Measurements from ENCODE around the gene FKBP1B.

The FKBP1B gene

GRCh38 chr2:24046930-24047702 is 2.4 kb upstream of the FKBP1B start, which contains the start of gene WDCP (continued):
- TF ChIP-seq ZNF280C (tag by site-specific recombination; IDR thresholded peaks at IDR 0.05) (no peak), ZNF292 (tag by site-specific recombination; IDR thresholded peaks at IDR 0.05; ENCODE audit: borderline replicate concordance, low read depth) (no peak), KLF16 (tag by site-specific recombination; IDR thresholded peaks at IDR 0.05) (no peak; the same call in 1 of the 2 replicates), GLIS2 (tag by site-specific recombination; IDR thresholded peaks at IDR 0.05) (peak; percentile 62; the same call in 1 of the 2 replicates), ZNF248 (tag by site-specific recombination; IDR thresholded peaks at IDR 0.05) (no peak), ZNF398 (tag by site-specific recombination; IDR thresholded peaks at IDR 0.05) (peak; percentile 42; the same call in 1 of the 2 replicates), GFI1B (tag by site-specific recombination; IDR thresholded peaks at IDR 0.05) (no peak), ZNF473 (tag by site-specific recombination; IDR thresholded peaks at IDR 0.05) (no peak), ZNF549 (tag by site-specific recombination; IDR thresholded peaks at IDR 0.05) (no peak), TCF7L2 (IDR thresholded peaks at IDR 0.05; ENCODE audit: borderline replicate concordance, low read depth, low read length) (no peak), ZNF391 (tag by site-specific recombination; IDR thresholded peaks at IDR 0.05; ENCODE audit: borderline replicate concordance, low read depth) (peak; percentile 73; the same call in 1 of the 2 replicates), SP7 (tag by site-specific recombination; IDR thresholded peaks at IDR 0.05) (peak; percentile 72), ZNF692 (tag by site-specific recombination; IDR thresholded peaks at IDR 0.05) (peak; percentile 72), ZNF416 (tag by site-specific recombination; IDR thresholded peaks at IDR 0.05) (no peak), ZNF394 (tag by site-specific recombination; IDR thresholded peaks at IDR 0.05; ENCODE audit: borderline replicate concordance) (no peak), KLF8 (tag by site-specific recombination; IDR thresholded peaks at IDR 0.05) (0 out of 2 replicates have a peak, but pooled peaks have one; percentile 53), EGR2 (tag by site-specific recombination; IDR thresholded peaks at IDR 0.05; ENCODE audit: low read depth) (peak; percentile 55), ZBTB8A (tag by site-specific recombination; IDR thresholded peaks at IDR 0.05) (no peak), ZNF140 (tag by site-specific recombination; IDR thresholded peaks at IDR 0.05) (no peak), ZIC2 (tag by site-specific recombination; IDR thresholded peaks at IDR 0.05) (no peak), ZNF26 (tag by site-specific recombination; IDR thresholded peaks at IDR 0.05) (no peak), ZNF664 (tag by site-specific recombination; IDR thresholded peaks at IDR 0.05) (no peak), ZNF302 (tag by site-specific recombination; IDR thresholded peaks at IDR 0.05; ENCODE audit: low read depth) (no peak), ZBTB10 (tag by site-specific recombination; IDR thresholded peaks at IDR 0.05) (no peak), ZNF112 (tag by site-specific recombination; IDR thresholded peaks at IDR 0.05) (no peak), ZBTB26 (tag by site-specific recombination; optimal IDR thresholded peaks at IDR 0.05) (peak; percentile 4), ZNF221 (tag by site-specific recombination; IDR thresholded peaks at IDR 0.05; ENCODE audit: borderline replicate concordance) (no peak), ZNF214 (tag by site-specific recombination; IDR thresholded peaks at IDR 0.05; ENCODE audit: borderline replicate concordance) (no peak), ZNF16 (tag by site-specific recombination; IDR thresholded peaks at IDR 0.05; ENCODE audit: low read depth) (no peak)

All from HEK293 (cell line).